Measurements from ENCODE around the gene ZNF500.
A peak's percentile ranks its signal among the peaks of the same experiment; 100 is the strongest.

ZNF500 gene

DNA sequence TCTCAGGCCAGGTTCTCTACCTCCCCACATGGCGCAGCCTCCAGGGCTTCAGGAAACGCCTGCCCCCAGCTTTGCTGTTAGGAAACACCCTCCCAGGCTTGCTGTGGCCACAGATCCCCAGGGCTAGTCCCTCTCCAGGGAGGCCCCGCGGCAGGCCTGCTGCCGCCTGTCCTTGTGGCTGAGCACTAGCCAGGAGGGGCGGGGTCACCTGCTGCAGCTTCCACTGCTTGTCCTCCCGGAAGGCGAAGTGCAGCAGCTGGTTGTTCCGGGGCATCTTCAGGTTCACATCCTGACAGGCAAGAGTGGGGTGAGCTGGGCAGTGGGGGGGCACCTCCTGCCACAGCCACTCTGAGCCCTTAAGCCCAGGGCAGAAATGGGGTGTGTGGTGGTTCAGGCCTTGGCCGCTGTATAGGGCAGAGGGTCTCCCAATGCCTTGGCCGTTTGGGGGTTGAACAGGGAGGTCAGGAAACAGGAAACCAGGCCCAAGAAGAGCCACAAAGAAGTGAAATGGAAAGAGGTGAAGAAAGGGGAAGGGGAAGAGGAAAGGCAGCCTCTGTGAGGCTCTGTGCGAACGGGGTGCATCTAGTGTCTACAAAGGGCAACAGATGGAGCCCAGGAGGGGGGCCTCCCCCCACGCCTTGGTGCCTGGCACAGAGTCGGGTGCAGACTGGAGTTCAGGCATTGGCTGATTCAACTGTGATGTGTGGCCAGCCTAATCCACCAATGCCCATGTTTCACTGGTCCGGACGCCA lies 33.5 kb upstream of the ZNF500 start:
- TF ChIP-seq, protein P1, sequence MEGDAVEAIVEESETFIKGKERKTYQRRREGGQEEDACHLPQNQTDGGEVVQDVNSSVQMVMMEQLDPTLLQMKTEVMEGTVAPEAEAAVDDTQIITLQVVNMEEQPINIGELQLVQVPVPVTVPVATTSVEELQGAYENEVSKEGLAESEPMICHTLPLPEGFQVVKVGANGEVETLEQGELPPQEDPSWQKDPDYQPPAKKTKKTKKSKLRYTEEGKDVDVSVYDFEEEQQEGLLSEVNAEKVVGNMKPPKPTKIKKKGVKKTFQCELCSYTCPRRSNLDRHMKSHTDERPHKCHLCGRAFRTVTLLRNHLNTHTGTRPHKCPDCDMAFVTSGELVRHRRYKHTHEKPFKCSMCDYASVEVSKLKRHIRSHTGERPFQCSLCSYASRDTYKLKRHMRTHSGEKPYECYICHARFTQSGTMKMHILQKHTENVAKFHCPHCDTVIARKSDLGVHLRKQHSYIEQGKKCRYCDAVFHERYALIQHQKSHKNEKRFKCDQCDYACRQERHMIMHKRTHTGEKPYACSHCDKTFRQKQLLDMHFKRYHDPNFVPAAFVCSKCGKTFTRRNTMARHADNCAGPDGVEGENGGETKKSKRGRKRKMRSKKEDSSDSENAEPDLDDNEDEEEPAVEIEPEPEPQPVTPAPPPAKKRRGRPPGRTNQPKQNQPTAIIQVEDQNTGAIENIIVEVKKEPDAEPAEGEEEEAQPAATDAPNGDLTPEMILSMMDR (conservative IDR thresholded peaks at IDR 0.05) = no peak

GRCh38 chr16:4799171-4799855 lies 32.4 kb upstream of the ZNF500 start:
- TF ChIP-seq, protein P1 (conservative IDR thresholded peaks at IDR 0.05) = no peak
- no peak overlapping the region for H3K27ac ChIP-seq

More for the DNA sequence above, 33.5 kb upstream of the ZNF500 start:
- H3K27ac ChIP-seq = peak overlapping the region; percentile 81

GRCh38 chr16:4798456-4798855 lies 31.5 kb upstream of the ZNF500 start:
- TF ChIP-seq, protein P1 (conservative IDR thresholded peaks at IDR 0.05) = no peak
- H3K27ac ChIP-seq = no peak overlapping the region

- H3K27ac ChIP-seq = no peak overlapping the region
- TF ChIP-seq, protein P1 (conservative IDR thresholded peaks at IDR 0.05) = no peak
Observed at GRCh38 chr16:4797805-4798252, 30.9 kb upstream of the ZNF500 start.

DNA sequence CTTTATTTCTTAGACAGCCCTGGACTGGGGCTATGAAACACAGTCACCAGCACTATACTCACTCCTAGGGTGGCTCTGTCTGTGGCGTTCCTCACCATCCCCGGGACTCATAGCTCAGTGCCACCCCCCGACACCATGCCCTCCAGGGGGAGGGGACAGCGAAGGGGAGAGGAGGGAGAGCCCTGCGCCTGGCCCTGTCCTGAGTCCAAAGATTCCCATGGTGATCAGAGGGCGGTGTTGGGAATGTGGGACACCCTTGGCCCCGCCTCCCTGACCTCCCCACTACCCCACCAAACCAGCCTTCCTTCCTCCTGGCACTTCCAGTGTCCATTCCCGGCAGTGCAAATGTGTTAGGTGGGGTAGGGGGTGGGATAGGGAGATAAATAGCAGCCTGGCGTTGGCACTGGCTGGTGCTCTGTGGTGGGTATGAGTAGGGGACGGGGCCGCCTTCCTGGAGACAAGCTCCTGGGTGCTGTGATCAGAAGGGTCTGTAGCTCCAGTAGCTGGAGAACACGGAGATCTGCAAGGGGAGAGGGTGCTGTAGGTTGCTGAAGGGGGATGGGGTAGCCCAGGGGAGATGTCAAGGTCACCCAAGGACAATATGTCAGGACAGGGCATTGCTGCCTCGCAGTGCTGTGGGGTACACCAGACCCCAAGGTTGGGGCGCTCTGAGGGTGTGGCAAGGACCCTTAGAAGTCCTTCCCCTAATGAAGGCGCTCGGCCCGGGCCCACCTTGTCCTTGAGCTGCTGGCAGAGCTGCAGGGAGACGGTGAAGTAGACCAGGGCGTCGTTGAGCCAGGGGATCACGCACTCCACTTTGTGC lies 30.2 kb upstream of the ZNF500 start:
- H3K27ac ChIP-seq = no peak overlapping the region
- TF ChIP-seq, protein P1 (conservative IDR thresholded peaks at IDR 0.05) = no peak

- TF ChIP-seq, protein P1 (conservative IDR thresholded peaks at IDR 0.05) = no peak
- H3K27ac ChIP-seq = no peak overlapping the region
Observed at GRCh38 chr16:4795828-4796572, 29.0 kb upstream of the ZNF500 start.
